Stimulated activated CD4-positive, alpha-beta T cell treated with anti-CD3 and anti-CD28 coated beads, TNF-alpha, amount 100 ng/mL, for 24 hours (primary cell): Measurements from ENCODE around the gene AP2A1.
"Not testable (repeated sequence)": the region's sequence is repeated elsewhere in the genome, so short reads cannot be mapped to it uniquely, and the experiment has no call there.

Experiments used
- DNase-seq, 3 experiments: peaks; one replicate each; pipeline ENCODE4 v3.0.0-alpha.2; 2020; ENCODE audit warnings: low read depth in 3 of 3

Gene AP2A1

DNA sequence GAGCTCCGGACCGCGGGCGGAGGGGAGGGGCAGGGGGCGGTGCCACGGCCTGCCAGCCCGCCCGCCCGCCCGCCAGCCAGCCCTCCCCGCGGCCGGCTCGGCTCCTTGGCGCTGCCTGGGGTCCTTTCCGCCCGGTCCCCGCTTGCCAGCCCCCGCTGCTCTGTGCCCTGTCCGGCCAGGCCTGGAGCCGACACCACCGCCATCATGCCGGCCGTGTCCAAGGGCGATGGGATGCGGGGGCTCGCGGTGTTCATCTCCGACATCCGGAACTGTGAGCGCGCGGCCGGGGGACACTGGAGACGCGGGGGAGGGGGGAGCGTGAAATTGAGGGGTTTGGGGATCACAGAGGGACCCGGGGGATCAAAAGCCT, at the start of gene AP2A1:
AP2A1 (plus strand) TSS at position 72 of the 370 bp plus-strand sequence; CDS start at position 205, 133 bp downstream.
- no peak for DNase-seq

- DNase-seq: no peak
Measured at GRCh38 chr19:49718511-49718910, 48.3 kb upstream of the AP2A1 start.

DNA sequence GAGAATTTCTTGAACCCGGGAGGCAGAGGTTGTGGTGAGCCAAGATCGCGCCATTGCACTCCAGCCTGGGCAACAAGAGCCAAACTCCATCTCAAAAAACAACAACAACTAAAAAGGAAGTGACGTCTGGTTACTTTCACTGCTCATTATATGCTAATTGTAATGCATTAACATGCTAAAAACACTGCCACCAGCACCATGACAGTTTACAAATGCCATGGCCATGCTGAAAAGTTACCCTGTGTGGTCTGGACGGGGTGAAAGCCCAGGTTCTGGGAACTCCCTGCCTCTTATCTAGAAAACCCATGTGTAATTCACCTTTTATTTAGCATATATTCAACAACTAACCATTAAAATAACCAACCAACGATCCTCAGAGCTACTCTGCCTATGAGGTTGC, 47.8 kb upstream of the AP2A1 start:
- DNase-seq: no peak

DNA sequence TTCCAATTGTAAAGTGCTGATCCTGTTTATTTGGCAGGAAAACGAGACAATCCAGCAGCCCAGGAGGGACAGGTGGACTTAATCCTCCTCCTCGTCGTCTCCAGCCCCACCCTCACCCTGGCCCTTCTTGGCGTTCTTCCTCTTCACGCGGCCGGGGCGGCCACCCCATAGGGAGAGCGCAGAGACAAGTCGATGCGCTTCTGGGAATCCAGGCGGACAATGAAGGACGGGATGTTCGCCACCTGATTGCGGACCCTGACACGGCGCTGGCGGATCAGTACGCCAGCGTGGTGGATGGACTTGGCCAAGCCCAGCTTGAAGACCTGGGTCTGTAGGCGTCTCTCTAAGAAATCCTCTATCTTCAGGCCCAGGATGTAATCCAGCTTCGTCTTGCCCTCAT, 47.4 kb upstream of the AP2A1 start:
- DNase-seq: not testable (repeated sequence)

DNA sequence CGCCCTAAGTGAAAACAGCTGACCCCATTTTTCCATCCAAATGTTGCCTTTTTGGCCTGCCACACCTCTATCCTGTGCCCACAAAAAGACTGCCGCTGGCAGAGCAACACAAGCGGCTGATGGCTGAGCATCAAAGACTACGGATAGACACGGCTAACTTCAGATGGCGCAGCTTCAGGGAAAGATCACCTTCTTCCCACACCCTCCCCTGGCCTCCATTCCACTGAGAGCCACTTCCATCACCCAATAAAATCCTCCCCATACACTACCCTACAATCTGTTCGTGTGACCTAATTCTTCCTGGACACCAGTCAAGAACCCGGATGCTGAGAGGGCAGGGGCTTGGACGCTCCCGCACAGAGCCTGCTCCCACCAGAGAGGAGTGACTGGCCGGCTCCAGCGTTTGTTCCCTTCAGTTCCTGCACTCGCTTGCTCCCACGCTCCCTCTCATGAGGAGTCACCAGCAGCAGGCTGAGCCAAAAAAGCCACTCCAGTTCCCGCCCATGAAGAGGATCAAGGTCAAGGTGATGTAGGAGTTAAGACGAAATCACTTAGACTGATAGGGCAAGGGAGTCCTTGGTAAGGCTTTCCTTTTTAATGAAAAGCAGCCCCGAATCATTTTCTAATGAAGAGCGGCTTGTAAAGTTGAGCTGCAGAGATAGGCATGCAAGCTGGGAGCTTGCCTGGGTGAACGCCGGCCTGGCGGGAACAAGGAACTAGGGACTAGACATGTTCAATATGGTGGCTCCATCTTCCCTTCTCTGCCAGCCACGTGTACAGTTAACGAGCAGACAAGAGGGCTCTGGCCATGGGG, 39.4 kb upstream of the AP2A1 start:
- DNase-seq: no peak

- no peak for DNase-seq
Measured at GRCh38 chr19:49730166-49730565, 36.6 kb upstream of the AP2A1 start.

DNA sequence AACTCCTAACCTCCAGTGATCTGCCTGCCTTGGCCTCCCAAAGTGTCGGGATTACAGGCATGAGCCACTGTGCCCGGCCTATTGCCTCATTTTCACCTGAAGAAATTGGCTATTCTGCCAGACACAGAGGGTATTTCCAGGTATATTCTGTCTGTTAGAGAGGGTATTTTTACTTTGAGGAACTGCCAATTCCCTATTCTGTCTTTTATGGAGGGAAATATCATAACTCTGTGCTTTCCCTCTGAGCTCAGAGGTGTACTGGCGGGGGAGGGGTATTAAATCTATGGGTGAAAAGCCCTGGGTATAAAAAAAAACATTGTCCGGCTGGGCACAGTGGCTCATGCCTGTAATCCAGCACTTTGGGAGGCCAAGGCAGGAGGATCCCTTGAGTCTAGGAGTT, 28.5 kb upstream of the AP2A1 start:
- DNase-seq: no peak

- DNase-seq: no peak
Measured at GRCh38 chr19:49739098-49739497, 27.7 kb upstream of the AP2A1 start.

GRCh38 chr19:49739933-49740332, 26.9 kb upstream of the AP2A1 start:
- DNase-seq: no peak

GRCh38 chr19:49741210-49741844, 25.5 kb upstream of the AP2A1 start:
- no peak for DNase-seq

DNA sequence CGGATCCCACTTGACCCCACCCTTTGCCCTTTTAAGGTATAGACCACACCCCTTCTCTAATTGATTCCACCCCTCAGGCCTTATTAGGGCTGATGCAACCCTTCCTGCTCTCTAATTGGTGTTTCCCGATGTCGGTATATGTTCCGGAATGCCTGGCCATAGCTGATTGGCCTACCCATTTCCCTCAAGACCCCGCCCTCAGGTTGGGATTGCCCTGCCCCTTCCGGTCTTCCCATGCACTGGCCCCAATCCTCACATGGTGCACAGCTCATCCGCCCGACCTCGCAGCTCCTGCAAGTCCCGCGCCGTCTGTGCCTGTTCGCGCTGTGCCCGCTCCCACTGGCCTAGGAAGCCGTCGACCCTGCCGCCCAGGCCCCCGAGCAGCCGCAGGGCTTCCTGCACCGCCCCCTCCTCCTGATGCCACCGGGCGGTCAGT, 21.8 kb upstream of the AP2A1 start:
- DNase-seq: no peak

DNA sequence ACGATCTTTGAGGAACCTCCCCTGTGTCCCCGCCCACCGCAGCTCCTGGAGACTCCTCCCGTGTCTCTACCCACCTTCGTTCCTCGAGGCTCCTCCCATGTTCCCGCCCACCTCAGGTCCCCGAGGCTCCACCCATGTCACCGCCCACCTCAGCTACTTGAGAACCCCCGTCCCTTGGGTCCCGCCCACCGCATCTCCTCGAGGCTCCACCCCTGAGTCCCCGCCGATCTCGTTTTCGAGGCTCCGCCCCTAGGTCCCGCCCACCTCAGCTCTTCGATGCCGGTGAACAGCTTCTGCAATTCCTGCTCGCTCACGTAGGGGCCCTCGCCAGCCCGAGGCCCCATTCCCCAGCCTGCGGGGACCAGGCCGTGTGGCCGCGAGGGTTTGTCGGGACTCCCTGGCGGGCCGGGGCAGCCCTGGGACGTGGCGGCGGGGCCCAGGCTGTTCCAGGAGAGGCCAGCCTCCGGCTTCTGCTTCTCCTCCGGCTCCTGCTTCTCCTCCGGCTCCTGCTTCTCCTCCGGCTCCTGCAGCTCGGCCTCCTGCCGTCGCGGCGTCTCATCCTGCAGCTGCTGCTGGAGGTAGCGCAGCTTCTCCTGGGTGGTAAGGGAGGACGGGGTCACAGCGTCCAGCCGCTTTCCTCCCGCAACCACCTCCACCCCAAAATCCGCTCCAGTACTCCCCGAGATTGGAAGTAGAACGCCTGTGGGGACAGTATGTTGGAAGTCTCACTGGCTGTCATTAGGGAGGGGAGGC, 20.4 kb upstream of the AP2A1 start:
- peak in 2 of 3 experiments; percentile 18 to 62 for DNase-seq

- no peak for DNase-seq
Measured at GRCh38 chr19:49749055-49749716, 17.6 kb upstream of the AP2A1 start.

GRCh38 chr19:49749771-49750170, 17.0 kb upstream of the AP2A1 start:
- no peak for DNase-seq

- no peak for DNase-seq
Measured at GRCh38 chr19:49752701-49753100, 14.1 kb upstream of the AP2A1 start.

DNA sequence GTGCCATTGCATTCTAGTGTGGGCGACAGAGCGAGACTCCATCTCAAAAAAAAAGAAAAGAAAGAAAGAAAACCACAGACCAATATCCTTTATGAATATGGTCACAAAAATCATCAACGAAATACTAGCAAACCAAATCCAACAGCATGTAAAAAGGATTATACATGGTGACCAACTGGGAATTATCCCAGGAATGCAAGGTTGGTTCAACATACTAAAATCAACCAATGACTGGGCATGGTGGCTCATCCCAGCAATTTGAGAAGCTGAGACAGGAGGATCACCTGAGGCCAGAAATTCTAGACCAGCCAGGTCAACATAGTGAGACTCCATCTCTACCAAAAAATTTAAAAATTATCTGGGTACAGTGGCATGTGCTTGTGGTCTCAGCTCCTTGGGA, 10.8 kb upstream of the AP2A1 start:
- no peak for DNase-seq

DNA sequence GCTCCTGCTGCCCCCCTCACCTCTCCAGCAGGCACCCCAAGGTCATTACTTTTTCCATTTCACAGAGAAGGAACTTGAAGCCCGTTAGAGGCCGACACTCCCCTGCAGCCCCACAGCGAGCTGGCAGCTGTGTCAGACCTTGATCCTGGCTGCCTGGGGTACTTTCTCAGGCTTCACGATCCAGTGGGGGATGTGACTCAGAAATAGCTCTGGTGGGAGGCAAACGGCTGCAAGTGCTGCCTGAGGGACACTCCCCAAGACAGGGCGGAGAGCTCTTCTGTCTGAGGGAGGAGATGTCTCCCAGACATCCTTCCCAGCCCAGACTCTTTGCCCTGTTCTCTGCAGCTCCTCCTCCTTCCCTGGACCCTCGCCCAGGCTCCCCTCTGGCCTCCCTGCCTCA, 8.5 kb upstream of the AP2A1 start:
- no peak for DNase-seq

DNA sequence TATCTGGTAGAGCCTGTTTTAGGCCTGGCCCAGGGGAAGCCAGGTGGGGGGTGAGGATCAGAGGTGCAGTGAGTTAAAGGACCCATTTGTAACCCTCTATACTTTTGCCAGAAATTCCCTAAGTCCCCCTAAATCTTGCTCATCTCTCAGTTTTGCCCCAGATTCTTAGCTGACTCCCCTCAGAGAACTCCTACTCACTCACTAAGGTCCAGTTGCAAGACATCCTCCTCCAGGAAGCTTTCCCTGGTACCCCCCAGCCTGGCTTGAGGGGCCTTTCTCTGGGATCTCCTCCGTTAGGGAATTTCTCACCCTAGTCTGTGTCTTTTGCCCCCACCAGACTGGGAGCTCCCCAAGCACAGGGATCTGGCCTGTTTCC, 5.6 kb upstream of the AP2A1 start:
- no peak for DNase-seq

- no peak for DNase-seq
Measured at GRCh38 chr19:49761625-49762311, 5.0 kb upstream of the AP2A1 start.

DNA sequence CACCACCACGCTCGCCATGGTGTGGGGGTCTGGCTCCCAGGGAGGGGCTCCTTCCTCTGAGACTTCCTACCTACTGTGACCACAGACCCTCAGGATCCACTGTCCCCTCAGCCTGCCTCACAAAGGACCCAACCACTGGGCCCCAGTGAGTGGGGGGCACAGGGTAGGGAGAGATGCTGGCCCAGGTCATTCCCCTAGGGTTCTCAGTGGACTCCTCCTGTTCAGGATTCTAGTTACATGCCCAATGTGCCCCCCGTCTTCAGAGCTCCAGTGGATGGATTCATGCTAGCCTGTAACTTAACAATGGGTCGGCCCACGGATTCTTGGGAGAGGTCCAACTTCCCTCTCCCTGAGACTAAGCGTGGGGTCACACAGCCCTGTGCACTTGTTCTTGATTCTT, 3.6 kb upstream of the AP2A1 start, which contains the start of gene TSKS:
TSKS (minus strand) TSS at position 77 of the 400 bp plus-strand sequence; CDS start at position 18, 59 bp downstream.
- no peak for DNase-seq

GRCh38 chr19:49764341-49764740, 2.5 kb upstream of the AP2A1 start:
- DNase-seq: no peak
